ENCODE results near the gene ZFP69B. TPM values are rescaled to one million over a fixed set of nuclear protein-coding genes. Genes with fewer than 3 reads are reported as not detected.

ZFP69B gene
- total RNA-seq: 3.8 TPM

- peaks cover 0 to 7% of the 10 kb centered on the region in 2 donors for H3K9me3 ChIP-seq
- DNase-seq (ENCODE audit: low spot score in 2 of 2): peak; percentile 56 to 93
- H3K36me3 ChIP-seq: no peaks in the 10 kb centered on the region
- H3K4me3 ChIP-seq: peak within 1 kb of the TSS; percentile 59 to 83
- TF ChIP-seq CTCF (IDR thresholded peaks at IDR 0.05): peak in 1 of 3 experiments; percentile 16
- H3K27ac ChIP-seq: peak within 1 kb of the TSS; percentile 62 to 85
- H3K27me3 ChIP-seq: no peaks in the 10 kb centered on the region
- intact Hi-C loops (cut with DNase I): loop anchor here (1.0 to 2.0 kb wide), 2 partner anchors 27 to 77 kb away; partner anchors contain the start of genes SMAP2 and ZFP69
- H3K4me1 ChIP-seq: peaks cover 0 to 3% of the 10 kb centered on the region in 2 donors
These were observed at the start of gene ZFP69B for GRCh38 chr1:40449684-40450494. Gene ZFP69B, plus strand, starts transcription at chr1:40450476. Its CDS starts 486 bp downstream, at chr1:40450962.

GRCh38 chr1:40401473-40402201 lies 48.6 kb upstream of the ZFP69B start:
- intact Hi-C loops (cut with DNase I): loop anchor here (5.0 kb wide), 1 partner anchor 64 kb away; no protein-coding TSS in a partner anchor
- no peak overlapping the region for H3K27ac ChIP-seq
- peaks cover 0 to 3% of the 10 kb centered on the region in 2 donors for H3K4me1 ChIP-seq
- H3K27me3 ChIP-seq: no peaks in the 10 kb centered on the region
- H3K36me3 ChIP-seq: no peaks in the 10 kb centered on the region
- DNase-seq (ENCODE audit: low spot score in 2 of 2): no peak
- TF ChIP-seq CTCF (IDR thresholded peaks at IDR 0.05): no peak
- no peaks in the 10 kb centered on the region for H3K9me3 ChIP-seq
- H3K4me3 ChIP-seq: no peak overlapping the region

GRCh38 chr1:40404670-40405462 lies 45.4 kb upstream of the ZFP69B start:
- no peak overlapping the region for H3K4me3 ChIP-seq
- intact Hi-C loops (cut with DNase I): loop anchor here (1.0 to 5.0 kb wide), 3 partner anchors 68 to 320 kb away; no protein-coding TSS in a partner anchor
- TF ChIP-seq CTCF (IDR thresholded peaks at IDR 0.05): peak; percentile 68 to 79 (median 79)
- no peak for DNase-seq (ENCODE audit: low spot score in 2 of 2)
- H3K27ac ChIP-seq: no peak overlapping the region
- no peaks in the 10 kb centered on the region for H3K27me3 ChIP-seq
- no peaks in the 10 kb centered on the region for H3K9me3 ChIP-seq
- no peaks in the 10 kb centered on the region for H3K4me1 ChIP-seq
- peaks cover 0 to 14% of the 10 kb centered on the region in 2 donors for H3K36me3 ChIP-seq

GRCh38 chr1:40405812-40406211 lies 44.5 kb upstream of the ZFP69B start:
- no peaks in the 10 kb centered on the region for H3K4me1 ChIP-seq
- intact Hi-C loops (cut with DNase I): loop anchor here (2.0 kb wide), 1 partner anchor 321 kb away; no protein-coding TSS in a partner anchor
- TF ChIP-seq CTCF (IDR thresholded peaks at IDR 0.05): no peak
- no peak overlapping the region for H3K4me3 ChIP-seq
- peaks cover 0 to 14% of the 10 kb centered on the region in 2 donors for H3K36me3 ChIP-seq
- DNase-seq (ENCODE audit: low spot score in 2 of 2): no peak
- no peaks in the 10 kb centered on the region for H3K9me3 ChIP-seq
- H3K27ac ChIP-seq: no peak overlapping the region
- no peaks in the 10 kb centered on the region for H3K27me3 ChIP-seq

GRCh38 chr1:40407453-40407852 lies 42.8 kb upstream of the ZFP69B start:
- Histone ChIP-seq H3K4me3 (no peak overlapping the region), H3K9me3 (no peaks in the 10 kb centered on the region), H3K4me1 (no peaks in the 10 kb centered on the region), H3K27me3 (no peaks in the 10 kb centered on the region), H3K36me3 (peaks cover 0 to 14% of the 10 kb centered on the region in 2 donors), H3K27ac (no peak overlapping the region)
- no peak for TF ChIP-seq CTCF (IDR thresholded peaks at IDR 0.05)
- DNase-seq (ENCODE audit: low spot score in 2 of 2): no peak
- intact Hi-C loops (cut with DNase I): no loop called here
